H9 (cell line): Measurements from ENCODE around the gene TXNDC12. TPM values are rescaled to one million over a fixed set of nuclear protein-coding genes. Genes with fewer than 3 reads are reported as not detected.

ENCODE experiments used
- DNase-seq: peaks from one replicate; pipeline ENCODE4 v3.0.0-alpha.2; 2017
- H2AFZ ChIP-seq: one replicate; pipeline ENCODE4 v1.6.1; 2013; ENCODE audit warnings: mild to moderate bottlenecking, low read length, control low read depth, moderate library complexity
- H2AK5ac ChIP-seq: 2 replicates; pipeline ENCODE4 v1.6.1; 2013; ENCODE audit warnings: low read length, control low read depth, mixed read lengths; ENCODE audit not compliant: insufficient read length
- H2BK120ac ChIP-seq: one replicate; pipeline ENCODE4 v1.6.1; 2013; ENCODE audit warnings: low read depth, mild to moderate bottlenecking, low read length, control low read depth, inconsistent platforms; ENCODE audit not compliant: poor library complexity, severe bottlenecking
- H2BK12ac ChIP-seq: 2 replicates; pipeline ENCODE4 v1.6.1; 2013; ENCODE audit warnings: low read length, control low read depth, mixed read lengths, low read depth; ENCODE audit not compliant: insufficient read length
- H2BK15ac ChIP-seq: 2 replicates; pipeline ENCODE4 v1.6.1; 2013; ENCODE audit warnings: low read depth, low read length, control low read depth
- H2BK20ac ChIP-seq: one replicate; pipeline ENCODE4 v1.6.1; 2013; ENCODE audit warnings: low read depth, mild to moderate bottlenecking, low read length, control low read depth, inconsistent platforms; ENCODE audit not compliant: poor library complexity, severe bottlenecking
- H2BK5ac ChIP-seq: 2 replicates; pipeline ENCODE4 v1.6.1; 2013; ENCODE audit warnings: low read length, control low read depth, mixed read lengths; ENCODE audit not compliant: insufficient read length
- H3K14ac ChIP-seq: 2 replicates; pipeline ENCODE4 v1.6.1; 2013; ENCODE audit warnings: low read length, control low read depth; ENCODE audit not compliant: insufficient read depth
- H3K18ac ChIP-seq: 2 replicates; pipeline ENCODE4 v1.6.1; 2013; ENCODE audit warnings: low read depth, mild to moderate bottlenecking, mixed read lengths, low read length, control low read depth; ENCODE audit not compliant: insufficient read length
- H3K23ac ChIP-seq: 2 replicates; pipeline ENCODE4 v1.6.1; 2013; ENCODE audit warnings: low read length, control low read depth, mixed read lengths, low read depth; ENCODE audit not compliant: insufficient read length
- H3K23me2 ChIP-seq: 2 replicates; pipeline ENCODE4 v1.6.1; 2013; ENCODE audit warnings: low read depth, mild to moderate bottlenecking, mixed read lengths, low read length, control low read depth; ENCODE audit not compliant: insufficient read length, poor library complexity, severe bottlenecking
- H3K27ac ChIP-seq: 2 replicates; pipeline ENCODE4 v1.5.1; 2013; ENCODE audit warnings: low read length, control low read depth, mixed read lengths, low read depth; ENCODE audit not compliant: insufficient read length
- H3K27me3 ChIP-seq: 2 replicates; pipeline ENCODE4 v1.6.1; 2013; ENCODE audit warnings: low read length, control low read depth, inconsistent platforms; ENCODE audit not compliant: insufficient read depth
- H3K4ac ChIP-seq: 2 replicates; pipeline ENCODE4 v1.6.1; 2013; ENCODE audit warnings: low read depth, mild to moderate bottlenecking, control low read depth, inconsistent platforms, low read length, moderate library complexity
- H3K4me1 ChIP-seq: 2 replicates; pipeline ENCODE4 v1.6.1; 2013; ENCODE audit warnings: low read length, control low read depth, inconsistent platforms; ENCODE audit not compliant: insufficient read depth
- H3K4me2 ChIP-seq: 2 replicates; pipeline ENCODE4 v1.6.1; 2013; ENCODE audit warnings: low read length, control low read depth, mixed read lengths; ENCODE audit not compliant: insufficient read length, insufficient read depth
- H3K56ac ChIP-seq: 2 replicates; pipeline ENCODE4 v1.6.1; 2013; ENCODE audit warnings: low read depth, mild to moderate bottlenecking, mixed read lengths, low read length, control low read depth; ENCODE audit not compliant: insufficient read length
- H3K79me1 ChIP-seq: 2 replicates; pipeline ENCODE4 v1.6.1; 2013; ENCODE audit warnings: low read depth, mild to moderate bottlenecking, moderate library complexity, low read length, control low read depth, inconsistent platforms; ENCODE audit not compliant: insufficient read depth, poor library complexity, severe bottlenecking
- H3K79me2 ChIP-seq: 2 replicates; pipeline ENCODE4 v1.6.1; 2013; ENCODE audit warnings: low read length, control low read depth, inconsistent platforms; ENCODE audit not compliant: insufficient read depth
- H3K9ac ChIP-seq: 2 replicates; pipeline ENCODE4 v1.6.1; 2013; ENCODE audit warnings: low read length, control low read depth, mixed read lengths; ENCODE audit not compliant: insufficient read length; ENCODE audit errors: extremely low read depth
- H3K9me3 ChIP-seq: one replicate; pipeline ENCODE4 v1.6.1; 2013; ENCODE audit warnings: low read depth, low read length, inconsistent platforms; ENCODE audit not compliant: control insufficient read depth
- H3T11ph ChIP-seq: one replicate; pipeline ENCODE4 v1.6.1; 2013; ENCODE audit warnings: mild to moderate bottlenecking, low read length, control low read depth, inconsistent platforms
- H4K20me1 ChIP-seq: one replicate; pipeline ENCODE4 v1.6.1; 2013; ENCODE audit not compliant: control insufficient read depth, insufficient read length, insufficient read depth
- H4K5ac ChIP-seq: 2 replicates; pipeline ENCODE4 v1.6.1; 2013; ENCODE audit warnings: low read depth, mild to moderate bottlenecking, mixed read lengths, low read length, control low read depth; ENCODE audit not compliant: insufficient read length
- H4K8ac ChIP-seq: replicated peaks from 2 replicates; pipeline ENCODE4 v1.6.1; 2013; ENCODE audit warnings: low read length, control low read depth, mixed read lengths, low read depth; ENCODE audit not compliant: insufficient read length
- H4K91ac ChIP-seq: 2 replicates; pipeline ENCODE4 v1.6.1; 2013; ENCODE audit warnings: low read depth, mild to moderate bottlenecking, moderate library complexity, mixed read lengths, low read length, control low read depth; ENCODE audit not compliant: insufficient read length
- H3K27ac Mint-ChIP-seq, 3 experiments: 2 replicates in 2 of 3; 3 replicates in 1 of 3; pipeline ENCODE4 v1.8.0; 2020 to 2021; ENCODE audit warnings: mixed read lengths in 3 of 3, mild to moderate bottlenecking in 1 of 3, moderate library complexity in 1 of 3
- H3K27me3 Mint-ChIP-seq: 2 replicates; pipeline ENCODE4 v1.8.0; 2021; ENCODE audit warnings: low read depth, mild to moderate bottlenecking, moderate library complexity, mixed read lengths
- H3K36me3 Mint-ChIP-seq, 3 experiments: 2 replicates in 2 of 3; 3 replicates in 1 of 3; pipeline ENCODE4 v1.8.0; 2020 to 2021; ENCODE audit warnings: low read depth in 3 of 3, mixed read lengths in 3 of 3; ENCODE audit not compliant: insufficient read depth in 1 of 3
- H3K4me1 Mint-ChIP-seq, 2 experiments: 2 replicates each; pipeline ENCODE4 v1.8.0; 2020; ENCODE audit warnings: mixed read lengths in 2 of 2
- H3K4me3 Mint-ChIP-seq, 2 experiments: 2 replicates in 1 of 2; 3 replicates in 1 of 2; pipeline ENCODE4 v1.8.0; 2020 to 2021; ENCODE audit warnings: mild to moderate bottlenecking in 2 of 2, mixed read lengths in 2 of 2, moderate library complexity in 1 of 2
- H3K9me3 Mint-ChIP-seq, 2 experiments: 2 replicates in 1 of 2; 3 replicates in 1 of 2; pipeline ENCODE4 v1.8.0; 2020; ENCODE audit warnings: mild to moderate bottlenecking in 2 of 2, mixed read lengths in 2 of 2, moderate library complexity in 1 of 2
- CTCF ChIP-seq: fragments of 200-600 bp; sonication (generic); conservative IDR thresholded peaks from 3 replicates; pipeline ENCODE4 v1.8.0; 2021; ENCODE audit warnings: antibody characterized with exemption, mild to moderate bottlenecking
- WGBS: extraction: QIAGEN DNeasy Blood & Tissue Kit; methylation state at CpG from one replicate; pipeline ENCODE4 v1.1.7; 2013; ENCODE audit warnings: missing lambda C conversion rate, low lambda C conversion rate, mixed read lengths; ENCODE audit not compliant: insufficient read length; ENCODE audit errors: extremely low coverage; 5-methylcytosine and 5-hydroxymethylcytosine counted together
- total RNA-seq: library from RNA; stranded (reverse); gene quantifications from 2 replicates; pipeline ENCODE4 v1.2.1, GENCODE V29; 2021

The TXNDC12 gene
- total RNA-seq, 1 experiment from 2014 or later, result 82.1 TPM

- Histone ChIP-seq H3K18ac (no peak overlapping the region), H3K79me1 (no peaks in the 10 kb centered on the region), H3K14ac (no peak overlapping the region), H3K23me2 (peaks cover 8% of the 10 kb centered on the region), H4K5ac (no peak overlapping the region), H3K23ac (no peak overlapping the region), H3K9ac (no peak overlapping the region), H2BK15ac (no peak overlapping the region), H3K27me3 (no peaks in the 10 kb centered on the region), H2BK12ac (no peak overlapping the region), H3K4ac (no peak overlapping the region), H2BK120ac (no peak overlapping the region), H3K4me1 (peaks cover 2% of the 10 kb centered on the region; the same call in 1 of the 2 replicates), H3K79me2 (peaks cover 4% of the 10 kb centered on the region; the same call in 1 of the 2 replicates), H3K56ac (no peak overlapping the region), H4K8ac (no peak overlapping the region), H2BK5ac (no peak overlapping the region), H2BK20ac (no peak overlapping the region), H4K91ac (no peak overlapping the region), H3K4me2 (no peak overlapping the region), H3K9me3 (no peaks in the 10 kb centered on the region), H2AFZ (no peak overlapping the region), H3K27ac (no peak overlapping the region), H4K20me1 (no peaks in the 10 kb centered on the region), H2AK5ac (no peak overlapping the region), H3T11ph (no peak overlapping the region)
- H3K4me3 Mint-ChIP-seq, result no peak overlapping the region
- peaks cover 13 to 59% (median 48%) of the 10 kb centered on the region in 3 experiments; a peak in 6 of 7 replicates for H3K36me3 Mint-ChIP-seq
- WGBS, result 100% methylated on average over 1 of the region's 1 CpG
- H3K27me3 Mint-ChIP-seq, result no peaks in the 10 kb centered on the region; the same call in 1 of the 2 replicates
- DNase-seq, result no peak
- no peak for TF ChIP-seq CTCF
- peaks cover 18 to 19% of the 10 kb centered on the region in 2 experiments for H3K4me1 Mint-ChIP-seq
- H3K27ac Mint-ChIP-seq, result no peak overlapping the region
- no peaks in the 10 kb centered on the region for H3K9me3 Mint-ChIP-seq
Observed at GRCh38 chr1:52028328-52028727, 26.7 kb downstream of the TXNDC12 start.
